SK-N-SH (cell line): ENCODE measurements around the gene LRP5.

Experiments
- CTCF ChIP-seq: fragments of 200-600 bp; sonication (generic); IDR thresholded peaks from 2 replicates; pipeline ENCODE4 v1.6.1; 2017; ENCODE audit warnings: antibody characterized with exemption, mild to moderate bottlenecking, moderate library complexity
- EZH2phosphoT487 ChIP-seq: fragments of 200-600 bp; sonication (generic); IDR thresholded peaks from 2 replicates; pipeline ENCODE4 v1.6.1; 2017; ENCODE audit warnings: low read depth, mixed run types, mild to moderate bottlenecking, antibody characterized with exemption, moderate library complexity, borderline replicate concordance
- FOSL2 ChIP-seq: IDR thresholded peaks from 2 replicates; pipeline ENCODE4 v1.4.0; 2012; ENCODE audit warnings: low read depth, mild to moderate bottlenecking, moderate library complexity, borderline replicate concordance
- GATA2 ChIP-seq: sonication (generic); formaldehyde crosslinking; IDR thresholded peaks from 2 replicates; pipeline ENCODE4 v1.5.0; 2020; ENCODE audit warnings: mild to moderate bottlenecking, missing genetic modification reagents
- MXI1 ChIP-seq: IDR thresholded peaks from 2 replicates; pipeline ENCODE4 v1.6.1; 2012; ENCODE audit warnings: mild to moderate bottlenecking, low read depth, low read length, improper control_type of control experiment
- NFIC ChIP-seq: IDR thresholded peaks from 2 replicates; pipeline ENCODE4 v1.4.0; 2012; ENCODE audit warnings: borderline replicate concordance
- POLR2AphosphoS5 ChIP-seq: IDR thresholded peaks from 2 replicates; pipeline ENCODE4 v1.6.1; 2012; ENCODE audit warnings: low read depth, low read length
- RCOR1 ChIP-seq: fragments of 150-350 bp; IDR thresholded peaks from 2 replicates; pipeline ENCODE4 v1.6.1; 2017; ENCODE audit warnings: antibody characterized with exemption, low read length
- YY1 ChIP-seq: IDR thresholded peaks from 2 replicates; pipeline ENCODE4 v1.4.0; 2012; ENCODE audit warnings: low read depth, mild to moderate bottlenecking
- TF ChIP-seq, protein P1 (sequence below): fragments of 150-350 bp; IDR thresholded peaks from 2 replicates; pipeline ENCODE4 v1.6.1; 2017; ENCODE audit warnings: antibody characterized with exemption, low read length, low read depth, borderline replicate concordance
- TF ChIP-seq, protein P2 (sequence below): fragments of 150-350 bp; IDR thresholded peaks from 2 replicates; pipeline ENCODE4 v1.6.1; 2016; ENCODE audit warnings: mild to moderate bottlenecking, low read depth, low read length

GRCh38 chr11:68270196-68271022 is 42.0 kb upstream of the LRP5 start:
- TF ChIP-seq, protein P1, sequence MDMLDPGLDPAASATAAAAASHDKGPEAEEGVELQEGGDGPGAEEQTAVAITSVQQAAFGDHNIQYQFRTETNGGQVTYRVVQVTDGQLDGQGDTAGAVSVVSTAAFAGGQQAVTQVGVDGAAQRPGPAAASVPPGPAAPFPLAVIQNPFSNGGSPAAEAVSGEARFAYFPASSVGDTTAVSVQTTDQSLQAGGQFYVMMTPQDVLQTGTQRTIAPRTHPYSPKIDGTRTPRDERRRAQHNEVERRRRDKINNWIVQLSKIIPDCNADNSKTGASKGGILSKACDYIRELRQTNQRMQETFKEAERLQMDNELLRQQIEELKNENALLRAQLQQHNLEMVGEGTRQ, result no peak
- no peak for TF ChIP-seq NFIC
- TF ChIP-seq EZH2phosphoT487, result no peak
- TF ChIP-seq YY1, result no peak
- TF ChIP-seq CTCF, result no peak
- no peak for TF ChIP-seq RCOR1
- TF ChIP-seq POLR2AphosphoS5, result no peak
- TF ChIP-seq MXI1, result no peak
- TF ChIP-seq FOSL2, result no peak
- no peak for TF ChIP-seq GATA2 (CRISPR knock-in tag)
- TF ChIP-seq, protein P2, sequence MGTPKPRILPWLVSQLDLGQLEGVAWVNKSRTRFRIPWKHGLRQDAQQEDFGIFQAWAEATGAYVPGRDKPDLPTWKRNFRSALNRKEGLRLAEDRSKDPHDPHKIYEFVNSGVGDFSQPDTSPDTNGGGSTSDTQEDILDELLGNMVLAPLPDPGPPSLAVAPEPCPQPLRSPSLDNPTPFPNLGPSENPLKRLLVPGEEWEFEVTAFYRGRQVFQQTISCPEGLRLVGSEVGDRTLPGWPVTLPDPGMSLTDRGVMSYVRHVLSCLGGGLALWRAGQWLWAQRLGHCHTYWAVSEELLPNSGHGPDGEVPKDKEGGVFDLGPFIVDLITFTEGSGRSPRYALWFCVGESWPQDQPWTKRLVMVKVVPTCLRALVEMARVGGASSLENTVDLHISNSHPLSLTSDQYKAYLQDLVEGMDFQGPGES, result no peak
